ENCODE data around the gene ARID3A.
A peak's percentile ranks its signal among the peaks of the same experiment; 100 is the strongest.
"Not testable (repeated sequence)": the region's sequence is repeated elsewhere in the genome, so short reads cannot be mapped to it uniquely, and the experiment has no call there.

Gene ARID3A
- 16.5 to 26.3 reads per million in 2 donors for total RNA-seq

GRCh38 chr19:925526-926322, at the start of gene ARID3A:
Gene ARID3A, plus strand, starts transcription at chr19:926035. Its CDS starts 3,494 bp downstream, at chr19:929529.
- peak; percentile 61 for DNase-seq

- no peak for DNase-seq
These were observed 49.7 kb upstream of the ARID3A start for GRCh38 chr19:876089-876488.

GRCh38 chr19:876780-877314, 49.0 kb upstream of the ARID3A start:
- no peak for DNase-seq

GRCh38 chr19:877992-878660, 47.7 kb upstream of the ARID3A start:
- DNase-seq: not testable (repeated sequence)

- not testable (repeated sequence) for DNase-seq
These were observed 46.9 kb upstream of the ARID3A start for GRCh38 chr19:878751-879561.

GRCh38 chr19:879711-880438, 46.0 kb upstream of the ARID3A start:
- DNase-seq: no peak

- no peak for DNase-seq
These were observed 44.3 kb upstream of the ARID3A start for GRCh38 chr19:881385-882071.

- DNase-seq: no peak
These were observed 42.9 kb upstream of the ARID3A start for GRCh38 chr19:882871-883497.

GRCh38 chr19:883661-884211, 42.1 kb upstream of the ARID3A start:
- no peak for DNase-seq

GRCh38 chr19:884420-885211, 41.2 kb upstream of the ARID3A start:
- no peak for DNase-seq

- DNase-seq: no peak
These were observed 40.2 kb upstream of the ARID3A start for GRCh38 chr19:885536-886224.

- no peak for DNase-seq
These were observed 38.8 kb upstream of the ARID3A start for GRCh38 chr19:887072-887471.

GRCh38 chr19:887599-887998, 38.2 kb upstream of the ARID3A start:
- no peak for DNase-seq

- DNase-seq: no peak
These were observed 37.1 kb upstream of the ARID3A start for GRCh38 chr19:888581-889385.

GRCh38 chr19:889662-890295, 36.1 kb upstream of the ARID3A start:
- DNase-seq: no peak

GRCh38 chr19:890831-891230, 35.0 kb upstream of the ARID3A start:
- DNase-seq: no peak

GRCh38 chr19:891421-892200, 34.2 kb upstream of the ARID3A start:
- not testable (repeated sequence) for DNase-seq
